ENCODE data around the gene EIF5.

GRCh38 chr14:103288076-103288766 lies 45.8 kb upstream of the EIF5 start:
- no peak for TF ChIP-seq CTCF (IDR thresholded peaks at IDR 0.05 in 2 of 3, conservative IDR thresholded peaks at IDR 0.05 in 1 of 3; ENCODE audit: borderline replicate concordance in 1 of 3, insufficient read depth in 1 of 3, low read depth in 2 of 3, low read length in 2 of 3)
- TF ChIP-seq EZH2 (IDR thresholded peaks at IDR 0.05), result no peak
- TF ChIP-seq POLR2A (IDR thresholded peaks at IDR 0.05; ENCODE audit: borderline replicate concordance, extremely low read depth, insufficient read depth, insufficient read length), result no peak
- TF ChIP-seq POLR2AphosphoS5 (IDR thresholded peaks at IDR 0.05; ENCODE audit: low read depth, low read length), result no peak
- TF ChIP-seq REST (IDR thresholded peaks at IDR 0.05; ENCODE audit: low read depth), result no peak
- TF ChIP-seq RAD21 (IDR thresholded peaks at IDR 0.05; ENCODE audit: low read depth), result no peak
- TF ChIP-seq SP1 (IDR thresholded peaks at IDR 0.05; ENCODE audit: low read depth), result no peak

All from HCT116 (cell line).